BJ (cell line): Measurements from ENCODE around the gene PACRG. TPM values are rescaled to one million over a fixed set of nuclear protein-coding genes. Genes with fewer than 3 reads are reported as not detected.

ENCODE experiments used
- CTCF ChIA-PET: fragments of 350-600 bp; formaldehyde crosslinking; extraction: SDS; loops from one replicate; lab custom pipeline; 2021; ENCODE audit warnings: antibody characterized with exemption, inconsistent platforms; lab: Yijun Ruan, JAX
- POLR2A ChIA-PET: fragments of 300-600 bp; sonication (Branson Sonifier 250); formaldehyde crosslinking; extraction: SDS; loops from one replicate; lab custom pipeline; 2021; ENCODE audit warnings: antibody characterized with exemption; lab: Charles Lee
- DNase-seq: peaks from one replicate; pipeline ENCODE4 v3.0.0-alpha.2; 2011; ENCODE audit warnings: low read depth
- H3K27me3 ChIP-seq: 2 replicates; pipeline ENCODE4 v1.6.0; 2011; ENCODE audit warnings: low read length; ENCODE audit not compliant: control insufficient read depth, insufficient read depth
- H3K36me3 ChIP-seq: 2 replicates; pipeline ENCODE4 v1.5.1; 2011; ENCODE audit warnings: low read length; ENCODE audit not compliant: control insufficient read depth, insufficient read depth
- H3K4me3 ChIP-seq: 2 replicates; pipeline ENCODE4 v1.5.1; 2011; ENCODE audit warnings: low read depth, mild to moderate bottlenecking, control low read depth, low read length
- polyA plus RNA-seq: library from polyadenylated mRNA; depleted of rRNA; stranded (reverse); fragments of >200 nt; gene quantifications from 2 replicates; pipeline ENCODE4 v1.2.3, GENCODE V29; 2011
- TF ChIP-seq, protein P1 (sequence below): IDR thresholded peaks from 2 replicates; pipeline ENCODE4 v1.5.1; 2011; ENCODE audit warnings: low read depth, mild to moderate bottlenecking, control low read depth, inconsistent platforms, low read length, moderate library complexity; ENCODE audit not compliant: insufficient read depth

Gene PACRG
- polyA plus RNA-seq, 1 experiment, result 0.20 TPM

DNA sequence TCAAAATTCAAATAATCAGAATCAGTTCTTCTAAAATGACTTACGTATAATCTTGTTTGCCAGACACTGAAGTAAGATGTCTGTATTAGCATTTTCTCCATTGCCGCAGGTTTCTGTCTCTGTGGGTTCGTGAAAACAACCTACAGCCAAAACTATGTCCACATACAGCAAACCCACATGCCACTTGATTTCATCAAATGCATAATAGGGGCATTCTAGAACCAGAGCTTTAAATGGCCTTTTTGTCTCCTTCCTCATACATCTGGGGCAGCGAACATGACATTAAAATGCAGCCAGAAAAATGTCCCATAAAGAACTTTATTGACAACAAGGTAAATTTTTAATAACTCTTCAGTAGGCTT is 596.5 kb downstream of the PACRG start:
- TF ChIP-seq, protein P1, sequence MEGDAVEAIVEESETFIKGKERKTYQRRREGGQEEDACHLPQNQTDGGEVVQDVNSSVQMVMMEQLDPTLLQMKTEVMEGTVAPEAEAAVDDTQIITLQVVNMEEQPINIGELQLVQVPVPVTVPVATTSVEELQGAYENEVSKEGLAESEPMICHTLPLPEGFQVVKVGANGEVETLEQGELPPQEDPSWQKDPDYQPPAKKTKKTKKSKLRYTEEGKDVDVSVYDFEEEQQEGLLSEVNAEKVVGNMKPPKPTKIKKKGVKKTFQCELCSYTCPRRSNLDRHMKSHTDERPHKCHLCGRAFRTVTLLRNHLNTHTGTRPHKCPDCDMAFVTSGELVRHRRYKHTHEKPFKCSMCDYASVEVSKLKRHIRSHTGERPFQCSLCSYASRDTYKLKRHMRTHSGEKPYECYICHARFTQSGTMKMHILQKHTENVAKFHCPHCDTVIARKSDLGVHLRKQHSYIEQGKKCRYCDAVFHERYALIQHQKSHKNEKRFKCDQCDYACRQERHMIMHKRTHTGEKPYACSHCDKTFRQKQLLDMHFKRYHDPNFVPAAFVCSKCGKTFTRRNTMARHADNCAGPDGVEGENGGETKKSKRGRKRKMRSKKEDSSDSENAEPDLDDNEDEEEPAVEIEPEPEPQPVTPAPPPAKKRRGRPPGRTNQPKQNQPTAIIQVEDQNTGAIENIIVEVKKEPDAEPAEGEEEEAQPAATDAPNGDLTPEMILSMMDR, result no peak
- no peaks in the 10 kb centered on the region for H3K27me3 ChIP-seq
- H3K36me3 ChIP-seq, result no peaks in the 10 kb centered on the region
- no peak for DNase-seq
- ChIA-PET CTCF (interaction anchor here (1.2 kb wide), 1 partner anchor 10 kb away, joined by 3 read pairs; no protein-coding TSS in a partner anchor), POLR2A (no interaction called here)
- H3K4me3 ChIP-seq, result no peak overlapping the region

DNA sequence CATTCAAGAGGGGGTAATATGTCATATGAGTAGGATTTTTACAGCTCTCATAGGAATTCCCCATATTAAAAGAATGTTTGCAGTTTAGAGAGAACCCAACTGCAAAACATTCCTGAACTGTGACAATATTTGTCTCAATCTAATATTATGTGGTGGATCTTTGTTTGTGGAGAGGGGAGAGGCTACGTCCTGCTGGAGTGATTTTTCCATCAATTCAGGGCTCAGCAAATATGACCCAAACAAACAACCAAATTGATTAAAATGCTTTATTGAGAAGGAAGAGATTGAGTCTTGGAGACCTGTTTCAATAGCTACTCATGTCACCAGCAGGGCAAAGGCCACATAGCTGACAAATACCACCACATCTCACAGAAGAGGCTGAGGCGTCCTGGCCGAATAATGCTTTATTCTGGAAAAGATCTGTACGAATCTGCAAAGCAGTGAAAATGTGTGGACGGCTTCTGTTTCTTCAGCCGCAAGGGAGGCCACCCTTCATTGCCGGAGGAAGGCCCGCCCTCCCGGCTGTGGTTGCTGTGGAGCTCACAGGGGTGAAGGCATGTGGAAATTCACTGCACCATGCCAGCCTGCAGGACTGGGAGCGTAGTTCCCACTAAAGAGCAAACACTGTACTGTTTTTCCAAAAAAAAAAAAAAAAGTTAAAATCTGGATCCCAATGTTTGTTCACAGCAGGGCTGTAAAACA is 597.1 kb downstream of the PACRG start:
- Histone ChIP-seq H3K36me3 (no peaks in the 10 kb centered on the region), H3K27me3 (no peaks in the 10 kb centered on the region), H3K4me3 (no peak overlapping the region)
- TF ChIP-seq, protein P1, result no peak
- ChIA-PET CTCF (interaction anchor here (1.2 kb wide), 1 partner anchor 10 kb away, joined by 3 read pairs; no protein-coding TSS in a partner anchor), POLR2A (no interaction called here)
- no peak for DNase-seq

DNA sequence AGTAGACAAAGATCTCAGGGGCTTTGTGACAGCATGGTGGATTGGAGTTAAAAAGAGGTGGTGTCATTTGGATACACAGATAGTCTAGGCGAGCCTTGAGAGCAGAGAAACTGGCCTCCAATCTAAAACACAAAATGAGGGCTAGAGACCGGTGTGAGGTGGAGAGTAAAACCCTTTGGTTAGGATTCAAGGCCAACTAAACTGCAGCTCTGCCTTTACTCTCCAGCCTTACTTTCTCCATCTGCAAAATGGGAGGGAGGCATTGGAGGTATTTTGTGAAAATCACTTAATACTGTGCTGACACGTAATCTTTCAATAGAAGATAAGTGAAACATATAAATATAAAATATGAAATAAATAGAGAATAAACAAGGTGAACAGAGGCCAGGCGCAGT is 597.6 kb downstream of the PACRG start:
- no peak overlapping the region for H3K4me3 ChIP-seq
- H3K27me3 ChIP-seq, result no peaks in the 10 kb centered on the region
- ChIA-PET POLR2A (no interaction called here), CTCF (interaction anchor here (1.2 kb wide), 1 partner anchor 9 kb away, joined by 3 read pairs; no protein-coding TSS in a partner anchor)
- DNase-seq, result no peak
- TF ChIP-seq, protein P1, result no peak
- H3K36me3 ChIP-seq, result no peaks in the 10 kb centered on the region

DNA sequence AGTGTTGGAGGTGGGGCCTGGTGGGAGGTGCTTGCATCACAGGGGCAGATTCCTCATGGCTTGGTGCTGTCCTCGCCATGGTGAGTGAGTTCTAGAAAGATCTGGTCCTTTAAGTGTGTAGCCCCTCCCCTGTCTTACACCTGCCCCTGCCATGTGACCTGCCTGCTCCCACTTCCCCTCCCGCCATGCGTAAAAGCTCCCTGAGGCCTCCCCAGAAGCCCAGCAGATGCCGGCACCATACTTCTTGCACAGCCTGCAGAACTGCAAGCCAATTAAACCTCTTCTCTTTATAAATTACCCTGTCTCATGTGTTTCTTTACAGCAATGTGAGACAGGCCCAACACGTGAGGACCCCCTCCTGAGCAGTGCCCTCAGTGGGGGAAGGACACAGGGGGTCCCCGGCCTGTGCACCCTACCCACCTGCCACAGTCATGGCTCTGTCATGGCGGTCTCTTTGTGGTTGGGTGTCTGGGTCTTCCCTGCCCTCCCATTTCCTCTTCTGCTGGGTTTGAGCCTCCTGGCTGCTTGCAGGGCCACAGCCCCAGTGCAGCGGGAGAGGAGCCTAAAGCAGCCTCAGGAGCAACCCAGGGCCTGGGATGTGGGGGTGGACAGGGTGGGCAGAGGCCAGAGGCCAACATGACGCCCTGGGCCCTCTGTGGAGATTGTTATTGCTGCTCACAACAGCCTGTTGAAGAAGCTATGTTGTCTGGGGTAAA is 599.5 kb downstream of the PACRG start:
- no peaks in the 10 kb centered on the region for H3K36me3 ChIP-seq
- DNase-seq, result no peak
- no peaks in the 10 kb centered on the region for H3K27me3 ChIP-seq
- no peak overlapping the region for H3K4me3 ChIP-seq
- CTCF ChIA-PET, result no interaction called here
- POLR2A ChIA-PET, result no interaction called here
- TF ChIP-seq, protein P1, result no peak

DNA sequence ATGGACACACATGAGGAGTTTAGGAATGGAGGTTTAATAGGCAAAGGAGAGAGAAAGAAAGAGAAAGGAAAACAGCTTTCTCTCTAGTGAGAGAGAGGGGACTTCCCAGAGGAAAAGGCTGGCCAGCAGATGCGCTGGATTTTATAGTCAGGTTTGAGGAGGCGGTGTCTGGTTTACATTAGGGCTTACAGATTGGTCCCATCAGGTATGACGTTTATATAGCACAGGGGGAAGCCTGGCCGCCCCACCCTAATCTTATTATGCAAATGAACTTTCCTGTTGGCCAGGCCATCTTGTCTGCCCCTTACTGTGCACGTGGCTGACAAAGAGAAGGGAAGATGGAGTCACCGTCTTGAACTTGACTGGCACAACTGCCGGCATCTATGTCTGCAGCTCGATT is 600.1 kb downstream of the PACRG start:
- DNase-seq, result no peak

More for the DNA sequence above, 600.1 kb downstream of the PACRG start:
- Histone ChIP-seq H3K4me3 (no peak overlapping the region), H3K27me3 (no peaks in the 10 kb centered on the region), H3K36me3 (no peaks in the 10 kb centered on the region)
- ChIA-PET POLR2A (no interaction called here), CTCF (no interaction called here)
- TF ChIP-seq, protein P1, result no peak
